ENCODE data around the gene MMP7.

- TF ChIP-seq EZH2 (IDR thresholded peaks at IDR 0.05) (no peak), POLR2AphosphoS5 (IDR thresholded peaks at IDR 0.05; ENCODE audit: borderline replicate concordance, low read depth, low read length) (no peak), FOXP2 (optimal IDR thresholded peaks at IDR 0.05; ENCODE audit: control extremely low read depth, extremely low read length, insufficient read depth) (no peak)
These were observed 50.8 kb downstream of the MMP7 start for GRCh38 chr11:102479733-102480132.
